H9 (cell line): ENCODE data around the gene TYW5. TPM values are rescaled to one million over a fixed set of nuclear protein-coding genes. Genes with fewer than 3 reads are reported as not detected.

ENCODE experiments used
- DNase-seq: peaks from one replicate; pipeline ENCODE4 v3.0.0-alpha.2; 2017
- H2AFZ ChIP-seq: one replicate; pipeline ENCODE4 v1.6.1; 2013; ENCODE audit warnings: mild to moderate bottlenecking, low read length, control low read depth, moderate library complexity
- H2AK5ac ChIP-seq: 2 replicates; pipeline ENCODE4 v1.6.1; 2013; ENCODE audit warnings: low read length, control low read depth, mixed read lengths; ENCODE audit not compliant: insufficient read length
- H2BK120ac ChIP-seq: one replicate; pipeline ENCODE4 v1.6.1; 2013; ENCODE audit warnings: low read depth, mild to moderate bottlenecking, low read length, control low read depth, inconsistent platforms; ENCODE audit not compliant: poor library complexity, severe bottlenecking
- H2BK12ac ChIP-seq: 2 replicates; pipeline ENCODE4 v1.6.1; 2013; ENCODE audit warnings: low read length, control low read depth, mixed read lengths, low read depth; ENCODE audit not compliant: insufficient read length
- H2BK15ac ChIP-seq: 2 replicates; pipeline ENCODE4 v1.6.1; 2013; ENCODE audit warnings: low read depth, low read length, control low read depth
- H2BK20ac ChIP-seq: one replicate; pipeline ENCODE4 v1.6.1; 2013; ENCODE audit warnings: low read depth, mild to moderate bottlenecking, low read length, control low read depth, inconsistent platforms; ENCODE audit not compliant: poor library complexity, severe bottlenecking
- H2BK5ac ChIP-seq: 2 replicates; pipeline ENCODE4 v1.6.1; 2013; ENCODE audit warnings: low read length, control low read depth, mixed read lengths; ENCODE audit not compliant: insufficient read length
- H3K14ac ChIP-seq: 2 replicates; pipeline ENCODE4 v1.6.1; 2013; ENCODE audit warnings: low read length, control low read depth; ENCODE audit not compliant: insufficient read depth
- H3K18ac ChIP-seq: 2 replicates; pipeline ENCODE4 v1.6.1; 2013; ENCODE audit warnings: low read depth, mild to moderate bottlenecking, mixed read lengths, low read length, control low read depth; ENCODE audit not compliant: insufficient read length
- H3K23ac ChIP-seq: 2 replicates; pipeline ENCODE4 v1.6.1; 2013; ENCODE audit warnings: low read length, control low read depth, mixed read lengths, low read depth; ENCODE audit not compliant: insufficient read length
- H3K23me2 ChIP-seq: 2 replicates; pipeline ENCODE4 v1.6.1; 2013; ENCODE audit warnings: low read depth, mild to moderate bottlenecking, mixed read lengths, low read length, control low read depth; ENCODE audit not compliant: insufficient read length, poor library complexity, severe bottlenecking
- H3K27ac ChIP-seq: 2 replicates; pipeline ENCODE4 v1.5.1; 2013; ENCODE audit warnings: low read length, control low read depth, mixed read lengths, low read depth; ENCODE audit not compliant: insufficient read length
- H3K27me3 ChIP-seq: 2 replicates; pipeline ENCODE4 v1.6.1; 2013; ENCODE audit warnings: low read length, control low read depth, inconsistent platforms; ENCODE audit not compliant: insufficient read depth
- H3K4ac ChIP-seq: 2 replicates; pipeline ENCODE4 v1.6.1; 2013; ENCODE audit warnings: low read depth, mild to moderate bottlenecking, control low read depth, inconsistent platforms, low read length, moderate library complexity
- H3K4me1 ChIP-seq: 2 replicates; pipeline ENCODE4 v1.6.1; 2013; ENCODE audit warnings: low read length, control low read depth, inconsistent platforms; ENCODE audit not compliant: insufficient read depth
- H3K4me2 ChIP-seq: 2 replicates; pipeline ENCODE4 v1.6.1; 2013; ENCODE audit warnings: low read length, control low read depth, mixed read lengths; ENCODE audit not compliant: insufficient read length, insufficient read depth
- H3K56ac ChIP-seq: 2 replicates; pipeline ENCODE4 v1.6.1; 2013; ENCODE audit warnings: low read depth, mild to moderate bottlenecking, mixed read lengths, low read length, control low read depth; ENCODE audit not compliant: insufficient read length
- H3K79me1 ChIP-seq: 2 replicates; pipeline ENCODE4 v1.6.1; 2013; ENCODE audit warnings: low read depth, mild to moderate bottlenecking, moderate library complexity, low read length, control low read depth, inconsistent platforms; ENCODE audit not compliant: insufficient read depth, poor library complexity, severe bottlenecking
- H3K79me2 ChIP-seq: 2 replicates; pipeline ENCODE4 v1.6.1; 2013; ENCODE audit warnings: low read length, control low read depth, inconsistent platforms; ENCODE audit not compliant: insufficient read depth
- H3K9ac ChIP-seq: 2 replicates; pipeline ENCODE4 v1.6.1; 2013; ENCODE audit warnings: low read length, control low read depth, mixed read lengths; ENCODE audit not compliant: insufficient read length; ENCODE audit errors: extremely low read depth
- H3K9me3 ChIP-seq: one replicate; pipeline ENCODE4 v1.6.1; 2013; ENCODE audit warnings: low read depth, low read length, inconsistent platforms; ENCODE audit not compliant: control insufficient read depth
- H3T11ph ChIP-seq: one replicate; pipeline ENCODE4 v1.6.1; 2013; ENCODE audit warnings: mild to moderate bottlenecking, low read length, control low read depth, inconsistent platforms
- H4K20me1 ChIP-seq: one replicate; pipeline ENCODE4 v1.6.1; 2013; ENCODE audit not compliant: control insufficient read depth, insufficient read length, insufficient read depth
- H4K5ac ChIP-seq: 2 replicates; pipeline ENCODE4 v1.6.1; 2013; ENCODE audit warnings: low read depth, mild to moderate bottlenecking, mixed read lengths, low read length, control low read depth; ENCODE audit not compliant: insufficient read length
- H4K8ac ChIP-seq: replicated peaks from 2 replicates; pipeline ENCODE4 v1.6.1; 2013; ENCODE audit warnings: low read length, control low read depth, mixed read lengths, low read depth; ENCODE audit not compliant: insufficient read length
- H4K91ac ChIP-seq: 2 replicates; pipeline ENCODE4 v1.6.1; 2013; ENCODE audit warnings: low read depth, mild to moderate bottlenecking, moderate library complexity, mixed read lengths, low read length, control low read depth; ENCODE audit not compliant: insufficient read length
- H3K27ac Mint-ChIP-seq, 3 experiments: 2 replicates in 2 of 3; 3 replicates in 1 of 3; pipeline ENCODE4 v1.8.0; 2020 to 2021; ENCODE audit warnings: mixed read lengths in 3 of 3, mild to moderate bottlenecking in 1 of 3, moderate library complexity in 1 of 3
- H3K27me3 Mint-ChIP-seq: 2 replicates; pipeline ENCODE4 v1.8.0; 2021; ENCODE audit warnings: low read depth, mild to moderate bottlenecking, moderate library complexity, mixed read lengths
- H3K36me3 Mint-ChIP-seq, 3 experiments: 2 replicates in 2 of 3; 3 replicates in 1 of 3; pipeline ENCODE4 v1.8.0; 2020 to 2021; ENCODE audit warnings: low read depth in 3 of 3, mixed read lengths in 3 of 3; ENCODE audit not compliant: insufficient read depth in 1 of 3
- H3K4me1 Mint-ChIP-seq, 2 experiments: 2 replicates each; pipeline ENCODE4 v1.8.0; 2020; ENCODE audit warnings: mixed read lengths in 2 of 2
- H3K4me3 Mint-ChIP-seq, 2 experiments: 2 replicates in 1 of 2; 3 replicates in 1 of 2; pipeline ENCODE4 v1.8.0; 2020 to 2021; ENCODE audit warnings: mild to moderate bottlenecking in 2 of 2, mixed read lengths in 2 of 2, moderate library complexity in 1 of 2
- H3K9me3 Mint-ChIP-seq, 2 experiments: 2 replicates in 1 of 2; 3 replicates in 1 of 2; pipeline ENCODE4 v1.8.0; 2020; ENCODE audit warnings: mild to moderate bottlenecking in 2 of 2, mixed read lengths in 2 of 2, moderate library complexity in 1 of 2
- WGBS: extraction: QIAGEN DNeasy Blood & Tissue Kit; methylation state at CpG from one replicate; pipeline ENCODE4 v1.1.7; 2013; ENCODE audit warnings: missing lambda C conversion rate, low lambda C conversion rate, mixed read lengths; ENCODE audit not compliant: insufficient read length; ENCODE audit errors: extremely low coverage; 5-methylcytosine and 5-hydroxymethylcytosine counted together
- long read RNA-seq: library from polyadenylated mRNA; unstranded; transcript quantifications from one replicate; pipeline ENCODE4 v2.0.0, GENCODE V29; 2020
- total RNA-seq: library from RNA; stranded (reverse); gene quantifications from 2 replicates; pipeline ENCODE4 v1.2.1, GENCODE V29; 2021
- TF ChIP-seq, protein P1 (sequence below): fragments of 200-600 bp; sonication (generic); conservative IDR thresholded peaks from 3 replicates; pipeline ENCODE4 v1.8.0; 2021; ENCODE audit warnings: antibody characterized with exemption, mild to moderate bottlenecking

The TYW5 gene
- total RNA-seq: 16.5 and 17.7 TPM in 2 replicates
- long read RNA-seq, full-length matches to known transcripts: 57 of 90 reads
- long read RNA-seq, partial matches to known transcripts: 17 of 90 reads
- long read RNA-seq, other reads (novel, unspliced or antisense): 16 of 90 reads

GRCh38 chr2:199955339-199956061 lies at the start of gene TYW5, which contains the start of gene MAIP1:
Gene TYW5 (minus strand): TSS chr2:199955491. CDS start chr2:199955470, 21 bp downstream.
Gene MAIP1 (plus strand): TSS chr2:199955582. CDS start chr2:199955799, 217 bp downstream.
- no peaks in the 10 kb centered on the region for H4K20me1 ChIP-seq
- peaks cover 20% of the 10 kb centered on the region; the same call in 1 of the 2 replicates for H3K79me2 ChIP-seq
- peak within 1 kb of the TSS; percentile 82 for H3K4me2 ChIP-seq
- peak within 1 kb of the TSS; percentile 21 for H2BK5ac ChIP-seq
- H3T11ph ChIP-seq: no peak within 1 kb of the TSS
- H3K36me3 Mint-ChIP-seq: peaks cover 21 to 42% (median 35%) of the 10 kb centered on the region in 3 experiments
- no peaks in the 10 kb centered on the region for H3K27me3 Mint-ChIP-seq
- no peaks in the 10 kb centered on the region for H3K9me3 Mint-ChIP-seq
- H2BK120ac ChIP-seq: no peak within 1 kb of the TSS
- H3K4me1 ChIP-seq: peaks cover 3% of the 10 kb centered on the region; the same call in 1 of the 2 replicates
- TF ChIP-seq, protein P1, sequence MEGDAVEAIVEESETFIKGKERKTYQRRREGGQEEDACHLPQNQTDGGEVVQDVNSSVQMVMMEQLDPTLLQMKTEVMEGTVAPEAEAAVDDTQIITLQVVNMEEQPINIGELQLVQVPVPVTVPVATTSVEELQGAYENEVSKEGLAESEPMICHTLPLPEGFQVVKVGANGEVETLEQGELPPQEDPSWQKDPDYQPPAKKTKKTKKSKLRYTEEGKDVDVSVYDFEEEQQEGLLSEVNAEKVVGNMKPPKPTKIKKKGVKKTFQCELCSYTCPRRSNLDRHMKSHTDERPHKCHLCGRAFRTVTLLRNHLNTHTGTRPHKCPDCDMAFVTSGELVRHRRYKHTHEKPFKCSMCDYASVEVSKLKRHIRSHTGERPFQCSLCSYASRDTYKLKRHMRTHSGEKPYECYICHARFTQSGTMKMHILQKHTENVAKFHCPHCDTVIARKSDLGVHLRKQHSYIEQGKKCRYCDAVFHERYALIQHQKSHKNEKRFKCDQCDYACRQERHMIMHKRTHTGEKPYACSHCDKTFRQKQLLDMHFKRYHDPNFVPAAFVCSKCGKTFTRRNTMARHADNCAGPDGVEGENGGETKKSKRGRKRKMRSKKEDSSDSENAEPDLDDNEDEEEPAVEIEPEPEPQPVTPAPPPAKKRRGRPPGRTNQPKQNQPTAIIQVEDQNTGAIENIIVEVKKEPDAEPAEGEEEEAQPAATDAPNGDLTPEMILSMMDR: peak; percentile 31; the same call in 2 of the 3 replicates
- no peaks in the 10 kb centered on the region for H3K27me3 ChIP-seq
- H2BK12ac ChIP-seq: no peak within 1 kb of the TSS
- H3K23me2 ChIP-seq: peaks cover 8% of the 10 kb centered on the region
- peaks cover 5% of the 10 kb centered on the region for H3K79me1 ChIP-seq
- no peak within 1 kb of the TSS for H4K91ac ChIP-seq
- peak within 1 kb of the TSS; percentile 37 for H4K5ac ChIP-seq
- WGBS: no CpG with 5 or more reads among the region's 64 CpGs
- H3K4me1 Mint-ChIP-seq: peaks cover 24 to 29% of the 10 kb centered on the region in 2 experiments
- H3K27ac ChIP-seq: peak within 1 kb of the TSS; percentile 20
- H3K9me3 ChIP-seq: no peaks in the 10 kb centered on the region
- no peak within 1 kb of the TSS for H2BK15ac ChIP-seq
- no peak within 1 kb of the TSS for H2AK5ac ChIP-seq
- H3K27ac Mint-ChIP-seq: peak within 1 kb of the TSS; percentile 99
- DNase-seq: peak; percentile 81
- H3K4me3 Mint-ChIP-seq: peak within 1 kb of the TSS; percentile 98
- peak within 1 kb of the TSS; percentile 94 for H3K18ac ChIP-seq
- H2BK20ac ChIP-seq: no peak within 1 kb of the TSS
- no peak within 1 kb of the TSS for H3K4ac ChIP-seq
- H3K9ac ChIP-seq: peak within 1 kb of the TSS; percentile 93
- peak within 1 kb of the TSS; percentile 1 for H2AFZ ChIP-seq
- H3K56ac ChIP-seq: no peak within 1 kb of the TSS
- no peak within 1 kb of the TSS for H4K8ac ChIP-seq
- H3K23ac ChIP-seq: no peak within 1 kb of the TSS
- peak within 1 kb of the TSS; percentile 94 for H3K14ac ChIP-seq
